ENCODE data around the gene EPHX1.

GRCh38 chr1:225808136-225808535, 1.8 kb upstream of the EPHX1 start:
- TF ChIP-seq CTCF (IDR thresholded peaks at IDR 0.05) = no peak
- no peak for TF ChIP-seq POLR2AphosphoS5 (IDR thresholded peaks at IDR 0.05)
- TF ChIP-seq EP300 (IDR thresholded peaks at IDR 0.05) = no peak
